KMS-11 (cell line): ENCODE measurements around the gene BLOC1S5.

Experiments
- H2AFZ ChIP-seq: fragments of 200-600 bp; sonication (generic); 2 replicates; pipeline ENCODE4 v1.6.1; 2016; ENCODE audit warnings: antibody characterized with exemption, mixed run types, low read depth
- H3K27ac ChIP-seq: fragments of 200-600 bp; sonication (generic); 2 replicates; pipeline ENCODE4 v1.6.1; 2016; ENCODE audit warnings: mild to moderate bottlenecking, mixed run types
- H3K27me3 ChIP-seq: fragments of 200-600 bp; sonication (generic); 2 replicates; pipeline ENCODE4 v1.6.1; 2017; ENCODE audit warnings: mild to moderate bottlenecking, low read depth, mixed run types, moderate library complexity; ENCODE audit not compliant: insufficient read depth
- H3K36me3 ChIP-seq: fragments of 200-600 bp; sonication (generic); 2 replicates; pipeline ENCODE4 v1.6.1; 2017; ENCODE audit warnings: mild to moderate bottlenecking, mixed run types; ENCODE audit not compliant: insufficient read depth
- H3K4me1 ChIP-seq: fragments of 200-600 bp; sonication (generic); 2 replicates; pipeline ENCODE4 v1.6.1; 2016; ENCODE audit warnings: mild to moderate bottlenecking, low read depth, mixed run types; ENCODE audit not compliant: poor library complexity, severe bottlenecking
- H3K4me2 ChIP-seq: fragments of 200-600 bp; sonication (generic); 2 replicates; pipeline ENCODE4 v1.7.0; 2016; ENCODE audit warnings: mild to moderate bottlenecking, mixed run types
- H3K4me3 ChIP-seq: fragments of 200-600 bp; sonication (generic); IDR thresholded peaks from 2 replicates; pipeline ENCODE4 v1.6.1; 2017; ENCODE audit warnings: low read depth, low read length, mixed read lengths; ENCODE audit not compliant: insufficient read depth
- H3K79me2 ChIP-seq: fragments of 200-600 bp; sonication (generic); 2 replicates; pipeline ENCODE4 v1.6.1; 2016; ENCODE audit warnings: low read depth, mixed run types; ENCODE audit not compliant: insufficient read depth
- H3K9ac ChIP-seq: fragments of 200-600 bp; sonication (generic); 2 replicates; pipeline ENCODE4 v1.6.1; 2016; ENCODE audit warnings: mild to moderate bottlenecking, mixed run types
- H4K20me1 ChIP-seq: fragments of 200-600 bp; sonication (generic); 2 replicates; pipeline ENCODE4 v1.6.1; 2016; ENCODE audit warnings: mild to moderate bottlenecking, mixed run types; ENCODE audit not compliant: insufficient read depth
- TF ChIP-seq, protein P1 (sequence below): fragments of 200-600 bp; sonication (generic); conservative IDR thresholded peaks from 2 replicates; pipeline ENCODE4 v1.6.1; 2017; ENCODE audit warnings: low read depth, mild to moderate bottlenecking, antibody characterized with exemption, low read length, moderate library complexity, mixed read lengths

The BLOC1S5 gene

GRCh38 chr6:8070718-8071117, 6.5 kb upstream of the BLOC1S5 start:
- no peak overlapping the region for H3K4me3 ChIP-seq
- H4K20me1 ChIP-seq = no peaks in the 10 kb centered on the region
- H3K27ac ChIP-seq = no peak overlapping the region
- no peak overlapping the region for H3K9ac ChIP-seq
- H3K4me2 ChIP-seq = no peak overlapping the region
- no peaks in the 10 kb centered on the region for H3K36me3 ChIP-seq
- H3K4me1 ChIP-seq = peaks cover 2% of the 10 kb centered on the region
- TF ChIP-seq, protein P1, sequence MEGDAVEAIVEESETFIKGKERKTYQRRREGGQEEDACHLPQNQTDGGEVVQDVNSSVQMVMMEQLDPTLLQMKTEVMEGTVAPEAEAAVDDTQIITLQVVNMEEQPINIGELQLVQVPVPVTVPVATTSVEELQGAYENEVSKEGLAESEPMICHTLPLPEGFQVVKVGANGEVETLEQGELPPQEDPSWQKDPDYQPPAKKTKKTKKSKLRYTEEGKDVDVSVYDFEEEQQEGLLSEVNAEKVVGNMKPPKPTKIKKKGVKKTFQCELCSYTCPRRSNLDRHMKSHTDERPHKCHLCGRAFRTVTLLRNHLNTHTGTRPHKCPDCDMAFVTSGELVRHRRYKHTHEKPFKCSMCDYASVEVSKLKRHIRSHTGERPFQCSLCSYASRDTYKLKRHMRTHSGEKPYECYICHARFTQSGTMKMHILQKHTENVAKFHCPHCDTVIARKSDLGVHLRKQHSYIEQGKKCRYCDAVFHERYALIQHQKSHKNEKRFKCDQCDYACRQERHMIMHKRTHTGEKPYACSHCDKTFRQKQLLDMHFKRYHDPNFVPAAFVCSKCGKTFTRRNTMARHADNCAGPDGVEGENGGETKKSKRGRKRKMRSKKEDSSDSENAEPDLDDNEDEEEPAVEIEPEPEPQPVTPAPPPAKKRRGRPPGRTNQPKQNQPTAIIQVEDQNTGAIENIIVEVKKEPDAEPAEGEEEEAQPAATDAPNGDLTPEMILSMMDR = no peak
- H2AFZ ChIP-seq = no peak overlapping the region
- H3K79me2 ChIP-seq = no peaks in the 10 kb centered on the region
- no peaks in the 10 kb centered on the region for H3K27me3 ChIP-seq

- Histone ChIP-seq H3K79me2 (no peaks in the 10 kb centered on the region), H3K36me3 (no peaks in the 10 kb centered on the region), H3K4me1 (peaks cover 12% of the 10 kb centered on the region), H3K27ac (no peak overlapping the region), H4K20me1 (no peaks in the 10 kb centered on the region), H3K4me3 (no peak overlapping the region), H3K27me3 (no peaks in the 10 kb centered on the region), H3K9ac (no peak overlapping the region), H2AFZ (no peak overlapping the region), H3K4me2 (no peak overlapping the region)
- TF ChIP-seq, protein P1 = no peak
These were observed 5.6 kb upstream of the BLOC1S5 start for GRCh38 chr6:8069631-8070284.

- Histone ChIP-seq H2AFZ (no peak overlapping the region), H4K20me1 (no peaks in the 10 kb centered on the region), H3K9ac (no peak overlapping the region), H3K27ac (no peak overlapping the region), H3K27me3 (no peaks in the 10 kb centered on the region), H3K4me3 (no peak overlapping the region), H3K36me3 (no peaks in the 10 kb centered on the region), H3K79me2 (no peaks in the 10 kb centered on the region), H3K4me2 (no peak overlapping the region), H3K4me1 (peaks cover 15% of the 10 kb centered on the region)
- TF ChIP-seq, protein P1 = no peak
These were observed 5.0 kb upstream of the BLOC1S5 start for GRCh38 chr6:8069151-8069550.

- no peak overlapping the region for H3K4me2 ChIP-seq
- H4K20me1 ChIP-seq = no peaks in the 10 kb centered on the region
- no peak overlapping the region for H3K27ac ChIP-seq
- no peaks in the 10 kb centered on the region for H3K36me3 ChIP-seq
- peaks cover 27% of the 10 kb centered on the region for H3K4me1 ChIP-seq
- no peaks in the 10 kb centered on the region for H3K79me2 ChIP-seq
- H3K9ac ChIP-seq = no peak overlapping the region
- no peak overlapping the region for H3K4me3 ChIP-seq
- H3K27me3 ChIP-seq = no peaks in the 10 kb centered on the region
- H2AFZ ChIP-seq = peak overlapping the region; percentile 89; the same call in 1 of the 2 replicates
- TF ChIP-seq, protein P1 = no peak
These were observed 1.9 kb upstream of the BLOC1S5 start for GRCh38 chr6:8066108-8066507.
